Measurements from ENCODE around the gene CSRP3.
A peak's percentile ranks its signal among the peaks of the same experiment; 100 is the strongest.

CSRP3 gene

DNA sequence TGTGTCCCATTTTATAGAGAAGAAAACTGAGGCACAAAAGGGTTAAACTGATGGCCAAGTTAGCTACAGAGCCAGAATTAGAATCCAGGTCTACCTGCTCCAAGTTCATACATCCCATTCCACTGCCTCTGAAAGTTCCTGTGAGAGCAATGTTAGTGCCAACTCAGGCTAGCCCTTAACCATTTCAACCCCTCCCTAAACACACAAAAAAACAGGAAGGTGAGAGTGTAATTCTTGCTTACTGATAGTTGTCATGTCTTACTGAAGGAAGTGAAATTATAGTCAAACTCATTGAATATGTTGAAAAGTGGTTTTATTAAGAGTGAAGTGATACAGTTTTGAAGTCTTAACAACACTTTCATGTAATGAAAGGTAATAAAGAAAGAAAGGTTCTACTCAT is 41.8 kb upstream of the CSRP3 start:
- ATAC-seq: no peak
- TF ChIP-seq ZNF70 (CRISPR knock-in tag; IDR thresholded peaks at IDR 0.05) (no peak), ZNF565 (CRISPR knock-in tag; conservative IDR thresholded peaks at IDR 0.05; ENCODE audit: low read depth) (no peak), ZNF8 (CRISPR knock-in tag; IDR thresholded peaks at IDR 0.05) (no peak), ZC3H10 (CRISPR knock-in tag; IDR thresholded peaks at IDR 0.05) (no peak), ZFP3 (CRISPR knock-in tag; IDR thresholded peaks at IDR 0.05) (no peak)
- TF ChIP-seq, protein P1, sequence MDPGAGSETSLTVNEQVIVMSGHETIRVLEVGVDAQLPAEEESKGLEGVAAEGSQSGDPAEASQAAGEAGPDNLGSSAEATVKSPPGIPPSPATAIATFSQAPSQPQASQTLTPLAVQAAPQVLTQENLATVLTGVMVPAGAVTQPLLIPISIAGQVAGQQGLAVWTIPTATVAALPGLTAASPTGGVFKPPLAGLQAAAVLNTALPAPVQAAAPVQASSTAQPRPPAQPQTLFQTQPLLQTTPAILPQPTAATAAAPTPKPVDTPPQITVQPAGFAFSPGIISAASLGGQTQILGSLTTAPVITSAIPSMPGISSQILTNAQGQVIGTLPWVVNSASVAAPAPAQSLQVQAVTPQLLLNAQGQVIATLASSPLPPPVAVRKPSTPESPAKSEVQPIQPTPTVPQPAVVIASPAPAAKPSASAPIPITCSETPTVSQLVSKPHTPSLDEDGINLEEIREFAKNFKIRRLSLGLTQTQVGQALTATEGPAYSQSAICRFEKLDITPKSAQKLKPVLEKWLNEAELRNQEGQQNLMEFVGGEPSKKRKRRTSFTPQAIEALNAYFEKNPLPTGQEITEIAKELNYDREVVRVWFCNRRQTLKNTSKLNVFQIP (CRISPR knock-in tag; IDR thresholded peaks at IDR 0.05; ENCODE audit: borderline replicate concordance, low read depth): no peak

DNA sequence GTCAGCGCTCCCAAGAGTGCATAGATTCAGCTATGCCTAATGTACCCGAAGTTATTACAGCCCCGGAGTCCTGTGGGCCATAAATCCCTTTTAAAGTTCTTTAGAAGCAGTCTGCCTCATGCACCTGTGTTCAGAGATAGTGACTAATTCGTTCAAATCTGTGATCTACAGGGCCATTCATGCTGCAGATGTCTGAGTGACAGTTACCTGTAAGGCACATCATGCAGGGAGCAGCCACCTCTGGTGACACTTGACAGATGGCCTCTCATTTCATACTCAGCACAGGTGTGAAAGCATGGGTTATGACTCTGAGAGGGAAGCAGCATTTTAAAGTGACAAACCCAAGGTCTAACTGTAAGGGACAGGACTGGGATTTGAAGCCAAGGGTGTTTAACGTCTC is 41.4 kb upstream of the CSRP3 start:
- no peak for TF ChIP-seq ZC3H10 (CRISPR knock-in tag; IDR thresholded peaks at IDR 0.05)
- no peak for TF ChIP-seq PPARA (CRISPR knock-in tag; IDR thresholded peaks at IDR 0.05; ENCODE audit: borderline replicate concordance)
- TF ChIP-seq, protein P2, sequence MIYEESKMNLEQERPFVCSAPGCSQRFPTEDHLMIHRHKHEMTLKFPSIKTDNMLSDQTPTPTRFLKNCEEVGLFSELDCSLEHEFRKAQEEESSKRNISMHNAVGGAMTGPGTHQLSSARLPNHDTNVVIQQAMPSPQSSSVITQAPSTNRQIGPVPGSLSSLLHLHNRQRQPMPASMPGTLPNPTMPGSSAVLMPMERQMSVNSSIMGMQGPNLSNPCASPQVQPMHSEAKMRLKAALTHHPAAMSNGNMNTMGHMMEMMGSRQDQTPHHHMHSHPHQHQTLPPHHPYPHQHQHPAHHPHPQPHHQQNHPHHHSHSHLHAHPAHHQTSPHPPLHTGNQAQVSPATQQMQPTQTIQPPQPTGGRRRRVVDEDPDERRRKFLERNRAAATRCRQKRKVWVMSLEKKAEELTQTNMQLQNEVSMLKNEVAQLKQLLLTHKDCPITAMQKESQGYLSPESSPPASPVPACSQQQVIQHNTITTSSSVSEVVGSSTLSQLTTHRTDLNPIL (CRISPR knock-in tag; IDR thresholded peaks at IDR 0.05; ENCODE audit: low read depth): no peak
- TF ChIP-seq ZNF8 (CRISPR knock-in tag; IDR thresholded peaks at IDR 0.05): no peak
- TF ChIP-seq ZFP3 (CRISPR knock-in tag; IDR thresholded peaks at IDR 0.05): no peak
- no peak for TF ChIP-seq CSDC2 (CRISPR knock-in tag; IDR thresholded peaks at IDR 0.05)
- TF ChIP-seq ISL1 (CRISPR knock-in tag; IDR thresholded peaks at IDR 0.05): no peak
- no peak for ATAC-seq

DNA sequence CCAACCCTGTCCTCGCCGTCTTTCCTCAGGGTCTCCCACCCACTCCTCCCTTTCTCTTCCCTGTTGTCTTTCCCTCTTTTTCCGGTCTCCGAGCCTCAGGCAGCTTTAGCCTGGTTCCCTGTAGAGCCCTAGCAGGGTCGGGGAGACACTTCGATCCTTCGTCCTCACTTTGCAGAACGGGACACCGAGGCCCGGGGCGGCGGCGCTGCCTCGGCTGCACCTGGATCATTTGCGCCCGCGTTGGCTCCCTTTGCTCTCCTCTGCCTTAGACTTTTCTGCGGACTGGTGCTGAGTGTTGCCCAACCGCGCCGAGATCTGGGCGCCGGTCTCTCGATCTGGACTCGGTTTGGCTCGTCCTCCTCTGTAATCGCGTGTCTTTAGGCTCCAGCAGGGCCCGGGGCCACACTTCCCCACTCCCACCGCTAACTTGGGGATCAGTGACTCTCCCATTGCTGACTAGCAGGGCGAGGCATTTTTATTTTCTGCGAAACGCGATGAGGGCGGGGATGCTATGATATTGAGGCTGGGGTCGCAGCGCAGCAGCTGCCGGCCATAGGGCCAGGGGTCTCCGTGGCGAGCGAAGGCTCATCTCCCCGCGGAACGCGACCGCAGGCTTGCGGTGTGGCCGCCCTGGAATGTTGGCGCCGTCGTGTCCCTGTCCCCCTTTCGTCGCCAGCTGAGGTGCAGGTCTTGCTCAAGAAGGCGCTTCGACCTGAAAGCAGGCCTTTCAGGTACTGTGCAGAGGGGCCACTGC is 40.6 kb upstream of the CSRP3 start:
- TF ChIP-seq ZC3H10 (CRISPR knock-in tag; IDR thresholded peaks at IDR 0.05) (no peak), ISL1 (CRISPR knock-in tag; IDR thresholded peaks at IDR 0.05) (no peak), ESRRG (CRISPR knock-in tag; IDR thresholded peaks at IDR 0.05) (no peak), ZFP30 (CRISPR knock-in tag; IDR thresholded peaks at IDR 0.05) (no peak), TOX (CRISPR knock-in tag; IDR thresholded peaks at IDR 0.05; ENCODE audit: borderline replicate concordance) (no peak), PPARA (CRISPR knock-in tag; IDR thresholded peaks at IDR 0.05; ENCODE audit: borderline replicate concordance) (no peak)
- TF ChIP-seq, protein P1 (CRISPR knock-in tag; IDR thresholded peaks at IDR 0.05; ENCODE audit: borderline replicate concordance, low read depth): no peak
- ATAC-seq: no peak

DNA sequence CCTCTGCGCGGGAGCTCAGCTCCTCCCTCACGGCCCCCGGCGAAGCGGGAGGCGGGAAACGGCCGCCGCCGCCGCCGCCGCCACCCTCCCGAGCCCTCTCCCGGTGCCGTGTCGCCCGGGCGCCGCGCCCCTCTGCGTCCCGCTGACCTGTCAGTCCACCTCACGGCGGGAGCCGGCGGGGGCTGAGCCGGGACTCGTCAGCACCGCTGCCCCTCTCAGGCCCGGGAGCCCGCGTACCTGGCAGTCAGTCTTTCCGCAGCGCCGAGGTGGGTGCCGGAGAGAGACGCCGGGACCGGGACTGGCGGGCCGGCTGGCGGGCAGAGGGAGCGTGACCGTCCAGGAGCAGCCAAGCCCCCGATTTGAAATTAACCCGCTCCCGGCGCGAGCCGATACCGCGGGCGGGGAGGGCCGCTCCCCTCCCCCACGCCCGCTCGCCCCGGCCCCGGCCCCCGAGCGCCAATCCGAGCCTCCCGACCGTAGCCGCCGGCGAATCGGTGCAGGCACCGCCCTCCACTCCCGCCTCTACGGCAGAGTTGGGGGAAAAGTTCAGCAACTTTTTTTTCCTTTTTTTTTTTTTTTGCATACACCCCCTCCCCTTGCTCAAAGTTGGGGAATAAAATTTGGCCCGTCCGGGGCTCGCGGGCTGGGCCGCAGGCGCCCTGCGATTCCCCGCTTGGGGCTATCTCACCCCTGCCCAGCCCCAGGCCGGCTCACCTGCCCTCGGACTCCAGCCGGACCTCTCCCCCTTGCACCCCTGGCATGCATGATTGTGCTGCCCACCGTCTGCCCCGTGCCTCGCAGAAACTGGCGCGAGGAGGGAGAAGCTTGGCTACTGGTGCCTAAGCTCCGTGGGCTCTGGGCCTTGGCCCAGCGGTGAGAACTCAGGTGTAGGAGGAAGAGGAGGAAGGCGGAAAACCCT is 39.7 kb upstream of the CSRP3 start:
- peak; percentile 64 for ATAC-seq
- TF ChIP-seq ZFP30 (CRISPR knock-in tag; IDR thresholded peaks at IDR 0.05): no peak
- no peak for TF ChIP-seq CSDC2 (CRISPR knock-in tag; IDR thresholded peaks at IDR 0.05)
- no peak for TF ChIP-seq ZNF70 (CRISPR knock-in tag; IDR thresholded peaks at IDR 0.05)
- TF ChIP-seq, protein P3, sequence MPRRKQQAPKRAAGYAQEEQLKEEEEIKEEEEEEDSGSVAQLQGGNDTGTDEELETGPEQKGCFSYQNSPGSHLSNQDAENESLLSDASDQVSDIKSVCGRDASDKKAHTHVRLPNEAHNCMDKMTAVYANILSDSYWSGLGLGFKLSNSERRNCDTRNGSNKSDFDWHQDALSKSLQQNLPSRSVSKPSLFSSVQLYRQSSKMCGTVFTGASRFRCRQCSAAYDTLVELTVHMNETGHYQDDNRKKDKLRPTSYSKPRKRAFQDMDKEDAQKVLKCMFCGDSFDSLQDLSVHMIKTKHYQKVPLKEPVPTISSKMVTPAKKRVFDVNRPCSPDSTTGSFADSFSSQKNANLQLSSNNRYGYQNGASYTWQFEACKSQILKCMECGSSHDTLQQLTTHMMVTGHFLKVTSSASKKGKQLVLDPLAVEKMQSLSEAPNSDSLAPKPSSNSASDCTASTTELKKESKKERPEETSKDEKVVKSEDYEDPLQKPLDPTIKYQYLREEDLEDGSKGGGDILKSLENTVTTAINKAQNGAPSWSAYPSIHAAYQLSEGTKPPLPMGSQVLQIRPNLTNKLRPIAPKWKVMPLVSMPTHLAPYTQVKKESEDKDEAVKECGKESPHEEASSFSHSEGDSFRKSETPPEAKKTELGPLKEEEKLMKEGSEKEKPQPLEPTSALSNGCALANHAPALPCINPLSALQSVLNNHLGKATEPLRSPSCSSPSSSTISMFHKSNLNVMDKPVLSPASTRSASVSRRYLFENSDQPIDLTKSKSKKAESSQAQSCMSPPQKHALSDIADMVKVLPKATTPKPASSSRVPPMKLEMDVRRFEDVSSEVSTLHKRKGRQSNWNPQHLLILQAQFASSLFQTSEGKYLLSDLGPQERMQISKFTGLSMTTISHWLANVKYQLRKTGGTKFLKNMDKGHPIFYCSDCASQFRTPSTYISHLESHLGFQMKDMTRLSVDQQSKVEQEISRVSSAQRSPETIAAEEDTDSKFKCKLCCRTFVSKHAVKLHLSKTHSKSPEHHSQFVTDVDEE (CRISPR knock-in tag; IDR thresholded peaks at IDR 0.05): no peak
- no peak for TF ChIP-seq ESRRG (CRISPR knock-in tag; IDR thresholded peaks at IDR 0.05)
- TF ChIP-seq, protein P1 (CRISPR knock-in tag; IDR thresholded peaks at IDR 0.05; ENCODE audit: borderline replicate concordance, low read depth): no peak
- no peak for TF ChIP-seq ZFP3 (CRISPR knock-in tag; IDR thresholded peaks at IDR 0.05)
- TF ChIP-seq RARB (CRISPR knock-in tag; IDR thresholded peaks at IDR 0.05): no peak
- no peak for TF ChIP-seq GLIS3 (CRISPR knock-in tag; IDR thresholded peaks at IDR 0.05)
- TF ChIP-seq, protein P2 (CRISPR knock-in tag; IDR thresholded peaks at IDR 0.05; ENCODE audit: low read depth): no peak
- no peak for TF ChIP-seq ZC3H10 (CRISPR knock-in tag; IDR thresholded peaks at IDR 0.05)
- no peak for TF ChIP-seq OSR1 (CRISPR knock-in tag; IDR thresholded peaks at IDR 0.05)
- TF ChIP-seq TCF4 (CRISPR knock-in tag; IDR thresholded peaks at IDR 0.05; ENCODE audit: borderline replicate concordance): no peak
- TF ChIP-seq SNAI2 (CRISPR knock-in tag; IDR thresholded peaks at IDR 0.05): no peak
- TF ChIP-seq ZNF565 (CRISPR knock-in tag; conservative IDR thresholded peaks at IDR 0.05; ENCODE audit: low read depth): no peak
- TF ChIP-seq ISL1 (CRISPR knock-in tag; IDR thresholded peaks at IDR 0.05): no peak
- TF ChIP-seq, protein P4, sequence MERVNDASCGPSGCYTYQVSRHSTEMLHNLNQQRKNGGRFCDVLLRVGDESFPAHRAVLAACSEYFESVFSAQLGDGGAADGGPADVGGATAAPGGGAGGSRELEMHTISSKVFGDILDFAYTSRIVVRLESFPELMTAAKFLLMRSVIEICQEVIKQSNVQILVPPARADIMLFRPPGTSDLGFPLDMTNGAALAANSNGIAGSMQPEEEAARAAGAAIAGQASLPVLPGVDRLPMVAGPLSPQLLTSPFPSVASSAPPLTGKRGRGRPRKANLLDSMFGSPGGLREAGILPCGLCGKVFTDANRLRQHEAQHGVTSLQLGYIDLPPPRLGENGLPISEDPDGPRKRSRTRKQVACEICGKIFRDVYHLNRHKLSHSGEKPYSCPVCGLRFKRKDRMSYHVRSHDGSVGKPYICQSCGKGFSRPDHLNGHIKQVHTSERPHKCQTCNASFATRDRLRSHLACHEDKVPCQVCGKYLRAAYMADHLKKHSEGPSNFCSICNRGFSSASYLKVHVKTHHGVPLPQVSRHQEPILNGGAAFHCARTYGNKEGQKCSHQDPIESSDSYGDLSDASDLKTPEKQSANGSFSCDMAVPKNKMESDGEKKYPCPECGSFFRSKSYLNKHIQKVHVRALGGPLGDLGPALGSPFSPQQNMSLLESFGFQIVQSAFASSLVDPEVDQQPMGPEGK (CRISPR knock-in tag; IDR thresholded peaks at IDR 0.05; ENCODE audit: borderline replicate concordance): no peak
